Glutamatergic neuron (in vitro differentiated cells): Measurements from ENCODE around the gene SLC29A3. TPM values are rescaled to one million over a fixed set of nuclear protein-coding genes. Genes with fewer than 3 reads are reported as not detected.

ENCODE experiments used
- DNase-seq: peaks from one replicate; pipeline ENCODE4 v3.0.0; 2022
- H3K27ac Mint-ChIP-seq: one replicate; pipeline ENCODE4 v1.8.0; 2020; ENCODE audit warnings: mild to moderate bottlenecking, mixed read lengths, inconsistent platforms; ENCODE audit not compliant: unreplicated experiment
- H3K27me3 Mint-ChIP-seq: one replicate; pipeline ENCODE4 v1.8.0; 2020; ENCODE audit warnings: mild to moderate bottlenecking, moderate library complexity, mixed read lengths, inconsistent platforms; ENCODE audit not compliant: unreplicated experiment
- H3K36me3 Mint-ChIP-seq: one replicate; pipeline ENCODE4 v1.8.0; 2020; ENCODE audit warnings: mild to moderate bottlenecking, mixed read lengths, inconsistent platforms; ENCODE audit not compliant: unreplicated experiment
- H3K4me1 Mint-ChIP-seq: one replicate; pipeline ENCODE4 v1.8.0; 2020; ENCODE audit warnings: mild to moderate bottlenecking, low read depth, mixed read lengths, inconsistent platforms; ENCODE audit not compliant: unreplicated experiment
- H3K4me3 Mint-ChIP-seq: one replicate; pipeline ENCODE4 v1.8.0; 2020; ENCODE audit warnings: mild to moderate bottlenecking, mixed read lengths, inconsistent platforms; ENCODE audit not compliant: unreplicated experiment
- H3K9me3 Mint-ChIP-seq: one replicate; pipeline ENCODE4 v1.8.0; 2020; ENCODE audit warnings: mild to moderate bottlenecking, moderate library complexity, mixed read lengths, inconsistent platforms; ENCODE audit not compliant: unreplicated experiment
- total RNA-seq: library from RNA; stranded (reverse); fragmentation: NEBNext Ultra II Directional; extraction: Animal tissue kit (Norgen Biotek cat#: 25700); gene quantifications from one replicate; pipeline ENCODE4 v1.2.1, GENCODE V29; 2021; ENCODE audit not compliant: unreplicated experiment
- TF ChIP-seq, protein P1 (sequence below): fragments of 200-600 bp; sonication (generic); IDR thresholded peaks from one replicate; pipeline ENCODE4 v1.5.0; 2021; ENCODE audit not compliant: partially characterized antibody, unreplicated experiment

SLC29A3 gene
- total RNA-seq, 1 donor from 2014 or later = 7.8 TPM

DNA sequence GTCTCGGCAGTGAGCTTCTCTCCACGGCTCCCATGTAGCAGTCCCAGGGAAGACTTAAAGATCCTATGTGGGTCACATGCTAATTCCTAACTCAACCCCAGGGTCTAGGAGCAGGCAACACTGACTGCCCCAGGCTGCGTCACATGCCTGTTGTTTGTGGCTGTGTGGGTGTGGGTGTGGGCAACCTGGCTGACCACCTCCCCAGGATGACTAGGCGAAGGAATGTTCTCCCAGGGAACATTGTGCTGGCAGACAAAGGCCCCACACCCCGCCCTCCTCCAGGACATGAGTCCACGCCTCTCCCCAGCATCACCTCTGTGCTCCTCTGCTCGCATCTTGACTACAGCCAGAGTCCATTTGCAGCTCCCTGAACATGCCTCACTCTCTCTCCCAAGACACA lies 30.3 kb downstream of the SLC29A3 start:
- Mint-ChIP-seq H3K4me1 (peaks cover 24% of the 10 kb centered on the region), H3K4me3 (no peak overlapping the region), H3K9me3 (no peaks in the 10 kb centered on the region), H3K27ac (no peak overlapping the region), H3K36me3 (no peaks in the 10 kb centered on the region), H3K27me3 (peaks cover 4% of the 10 kb centered on the region)
- TF ChIP-seq, protein P1, sequence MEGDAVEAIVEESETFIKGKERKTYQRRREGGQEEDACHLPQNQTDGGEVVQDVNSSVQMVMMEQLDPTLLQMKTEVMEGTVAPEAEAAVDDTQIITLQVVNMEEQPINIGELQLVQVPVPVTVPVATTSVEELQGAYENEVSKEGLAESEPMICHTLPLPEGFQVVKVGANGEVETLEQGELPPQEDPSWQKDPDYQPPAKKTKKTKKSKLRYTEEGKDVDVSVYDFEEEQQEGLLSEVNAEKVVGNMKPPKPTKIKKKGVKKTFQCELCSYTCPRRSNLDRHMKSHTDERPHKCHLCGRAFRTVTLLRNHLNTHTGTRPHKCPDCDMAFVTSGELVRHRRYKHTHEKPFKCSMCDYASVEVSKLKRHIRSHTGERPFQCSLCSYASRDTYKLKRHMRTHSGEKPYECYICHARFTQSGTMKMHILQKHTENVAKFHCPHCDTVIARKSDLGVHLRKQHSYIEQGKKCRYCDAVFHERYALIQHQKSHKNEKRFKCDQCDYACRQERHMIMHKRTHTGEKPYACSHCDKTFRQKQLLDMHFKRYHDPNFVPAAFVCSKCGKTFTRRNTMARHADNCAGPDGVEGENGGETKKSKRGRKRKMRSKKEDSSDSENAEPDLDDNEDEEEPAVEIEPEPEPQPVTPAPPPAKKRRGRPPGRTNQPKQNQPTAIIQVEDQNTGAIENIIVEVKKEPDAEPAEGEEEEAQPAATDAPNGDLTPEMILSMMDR = no peak
- DNase-seq = no peak

DNA sequence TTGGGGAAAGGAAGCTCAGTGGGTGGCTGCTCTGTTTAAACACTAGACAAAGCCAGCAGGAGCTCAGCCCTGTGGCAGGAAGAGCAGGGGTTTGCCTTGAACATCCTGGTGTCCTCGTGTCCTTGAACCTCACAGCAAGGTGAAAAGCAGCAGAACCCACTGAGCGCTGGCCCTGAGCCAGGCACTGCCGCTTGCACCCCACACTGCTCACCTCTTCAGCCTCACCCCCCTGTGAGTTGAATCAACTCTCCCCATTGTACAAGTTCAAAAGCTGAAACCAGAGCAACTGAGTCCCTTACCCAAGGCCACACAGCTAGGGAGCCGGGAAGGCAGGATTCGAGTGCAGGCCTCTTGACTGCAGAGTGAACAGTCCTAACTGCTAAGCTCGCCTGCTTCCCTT lies 32.0 kb downstream of the SLC29A3 start:
- peaks cover 6% of the 10 kb centered on the region for H3K27me3 Mint-ChIP-seq
- no peaks in the 10 kb centered on the region for H3K9me3 Mint-ChIP-seq
- H3K36me3 Mint-ChIP-seq = no peaks in the 10 kb centered on the region
- no peak for DNase-seq
- H3K4me1 Mint-ChIP-seq = peaks cover 11% of the 10 kb centered on the region
- TF ChIP-seq, protein P1 = no peak
- H3K27ac Mint-ChIP-seq = no peak overlapping the region
- no peak overlapping the region for H3K4me3 Mint-ChIP-seq

DNA sequence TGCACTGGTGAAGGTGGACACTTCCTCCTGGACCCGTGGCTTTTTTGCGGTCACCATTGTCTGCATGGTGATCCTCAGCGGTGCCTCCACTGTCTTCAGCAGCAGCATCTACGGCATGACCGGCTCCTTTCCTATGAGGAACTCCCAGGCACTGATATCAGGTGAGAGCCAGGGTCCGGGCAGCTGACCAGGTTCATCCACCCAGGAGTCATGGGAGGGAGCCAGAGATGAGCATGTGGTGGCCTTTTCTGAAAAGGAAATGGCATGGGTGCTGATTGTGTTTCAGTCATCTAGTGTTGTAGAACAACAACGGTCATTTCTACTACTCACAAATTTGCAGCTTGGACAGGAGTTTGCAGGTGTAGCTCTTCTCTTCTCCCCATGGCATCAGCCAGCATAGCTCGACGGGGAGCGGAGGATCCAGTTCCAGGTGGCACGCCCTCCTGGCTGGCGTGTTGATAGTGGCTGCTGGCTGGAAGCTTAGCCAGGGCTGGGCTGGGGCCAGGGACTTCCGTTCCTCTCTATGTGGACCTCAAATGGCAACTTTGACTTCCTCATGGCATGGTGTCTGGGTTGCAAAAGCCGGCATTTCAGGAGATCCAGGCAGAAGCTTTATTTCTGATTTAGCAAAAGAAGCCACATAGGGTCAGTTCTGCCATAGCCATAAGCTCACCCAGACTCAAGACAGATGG lies 32.7 kb downstream of the SLC29A3 start:
- Mint-ChIP-seq H3K9me3 (no peaks in the 10 kb centered on the region), H3K27me3 (peaks cover 6% of the 10 kb centered on the region), H3K27ac (no peak overlapping the region), H3K4me3 (no peak overlapping the region), H3K36me3 (no peaks in the 10 kb centered on the region), H3K4me1 (peaks cover 8% of the 10 kb centered on the region)
- no peak for DNase-seq
- TF ChIP-seq, protein P1 = no peak

DNA sequence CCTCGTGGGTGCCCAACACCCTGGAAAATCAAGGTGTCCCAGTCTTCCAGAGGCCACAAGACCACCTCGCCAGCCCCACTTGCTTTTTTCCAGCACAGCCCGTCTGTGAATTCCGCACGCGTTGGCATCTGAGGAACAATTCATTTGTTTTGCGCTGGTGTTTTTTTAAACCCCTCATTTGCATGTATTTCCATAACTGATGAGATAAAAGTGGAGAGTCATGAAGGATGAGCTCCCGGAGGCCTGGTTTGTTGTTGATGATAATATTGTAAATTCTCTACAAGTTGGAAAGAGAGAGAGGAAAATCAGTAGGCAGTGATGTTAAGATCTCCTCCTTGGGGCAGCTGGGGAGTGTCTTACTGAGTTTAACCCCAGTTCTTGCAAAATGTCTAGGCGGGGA lies 34.6 kb downstream of the SLC29A3 start:
- no peak overlapping the region for H3K4me3 Mint-ChIP-seq
- no peaks in the 10 kb centered on the region for H3K36me3 Mint-ChIP-seq
- DNase-seq = no peak
- peaks cover 6% of the 10 kb centered on the region for H3K27me3 Mint-ChIP-seq
- no peak overlapping the region for H3K27ac Mint-ChIP-seq
- TF ChIP-seq, protein P1 = no peak
- H3K9me3 Mint-ChIP-seq = no peaks in the 10 kb centered on the region
- H3K4me1 Mint-ChIP-seq = no peaks in the 10 kb centered on the region

DNA sequence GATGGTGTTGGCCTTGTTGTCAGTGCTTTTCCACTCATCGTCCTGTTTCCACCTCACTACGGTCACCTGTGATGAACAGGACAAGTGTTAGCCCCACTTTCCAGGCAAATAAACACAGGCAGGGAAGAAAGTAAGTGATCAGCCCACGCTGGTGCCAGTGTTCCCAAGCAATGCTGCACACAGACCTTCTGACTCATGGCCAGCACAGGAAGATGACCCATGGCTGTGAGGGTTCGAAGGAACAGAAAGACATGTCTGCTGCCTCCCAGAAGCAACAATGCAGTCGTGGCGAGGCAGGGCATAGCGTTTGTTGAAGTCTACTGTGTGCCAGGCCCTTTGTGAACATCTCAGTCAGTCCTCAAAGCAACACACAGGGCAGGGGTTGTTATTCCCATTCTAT lies 35.7 kb downstream of the SLC29A3 start:
- H3K27me3 Mint-ChIP-seq = peaks cover 4% of the 10 kb centered on the region
- DNase-seq = no peak
- H3K4me3 Mint-ChIP-seq = no peak overlapping the region
- H3K4me1 Mint-ChIP-seq = no peaks in the 10 kb centered on the region
- H3K36me3 Mint-ChIP-seq = no peaks in the 10 kb centered on the region
- H3K9me3 Mint-ChIP-seq = no peaks in the 10 kb centered on the region
- TF ChIP-seq, protein P1 = no peak
- no peak overlapping the region for H3K27ac Mint-ChIP-seq
